ENCODE results near the gene CEMIP. TPM values are rescaled to one million over a fixed set of nuclear protein-coding genes. Genes with fewer than 3 reads are reported as not detected.

CEMIP gene
- total and polyA plus RNA-seq, 2 of the 8 experiments (the other 6 are each of a cell fraction or from before 2014, with no cell fraction given): 0.11 to 0.60 TPM

- Histone ChIP-seq H3K56ac (replicated peaks; ENCODE audit: insufficient read length, low read depth, low read length) (no peak overlapping the region), H3K9me3 (ENCODE audit: insufficient read depth in 2 of 2, low read depth in 1 of 2, low read length in 1 of 2) (no peaks in the 10 kb centered on the region), H3K18ac (ENCODE audit: extremely low read depth, low read length) (no peak overlapping the region), H3K4me2 (ENCODE audit: insufficient read depth in 1 of 2, low read depth in 2 of 2, low read length in 2 of 2) (no peak overlapping the region), H3K23me2 (ENCODE audit: low read depth, low read length) (no peaks in the 10 kb centered on the region; the same call in 1 of the 2 replicates), H2BK20ac (ENCODE audit: low read length) (no peak overlapping the region), H4K8ac (ENCODE audit: extremely low read depth, insufficient read depth, low read length) (no peak overlapping the region), H2BK12ac (ENCODE audit: low read depth, low read length) (no peak overlapping the region), H2BK15ac (ENCODE audit: low read length) (no peak overlapping the region), H3K14ac (ENCODE audit: insufficient read length) (no peak overlapping the region), H3K23ac (ENCODE audit: insufficient read length) (no peak overlapping the region), H3K79me2 (ENCODE audit: control insufficient read depth in 1 of 2, insufficient read depth in 2 of 2, low read length in 2 of 2) (no peaks in the 10 kb centered on the region), H4K5ac (ENCODE audit: insufficient read length, low read depth, low read length) (no peak overlapping the region), H3K4me3 (ENCODE audit: extremely low read depth in 1 of 4, insufficient read depth in 2 of 4, low read depth in 3 of 4, low read length in 4 of 4) (no peak overlapping the region), H2AFZ (ENCODE audit: low read length) (no peak overlapping the region), H3K4me1 (replicated peaks in 1 of 4; ENCODE audit: control insufficient read depth in 3 of 4, insufficient read depth in 4 of 4, low read length in 3 of 4) (peaks cover 0 to 3% (median 3%) of the 10 kb centered on the region in 4 experiments; a peak in 3 of 7 replicates), H4K20me1 (replicated peaks in 1 of 2; ENCODE audit: control insufficient read depth in 1 of 2, insufficient read depth in 2 of 2, low read length in 2 of 2) (no peaks in the 10 kb centered on the region), H4K91ac (replicated peaks; ENCODE audit: insufficient read length, low read length) (no peak overlapping the region), H2AK5ac (ENCODE audit: low read depth, low read length) (no peak overlapping the region), H2BK5ac (ENCODE audit: low read depth, low read length) (no peak overlapping the region), H3K27ac (ENCODE audit: low read depth, low read length) (no peak overlapping the region), H3K79me1 (ENCODE audit: low read depth, low read length) (no peaks in the 10 kb centered on the region), H3K4ac (replicated peaks; ENCODE audit: insufficient read length, low read depth, low read length) (no peak overlapping the region), H3K9ac (replicated peaks in 1 of 4; ENCODE audit: extremely low read depth in 1 of 4, low read depth in 3 of 4, low read length in 3 of 4) (no peak overlapping the region), H3K36me3 (ENCODE audit: control insufficient read depth in 2 of 4, insufficient read depth in 4 of 4, low read length in 3 of 4) (no peaks in the 10 kb centered on the region), H3K27me3 (replicated peaks in 1 of 4; ENCODE audit: control insufficient read depth in 3 of 4, extremely low read depth in 1 of 4, insufficient read depth in 3 of 4, low read length in 3 of 4) (peaks cover 0 to 2% (median 0%) of the 10 kb centered on the region in 4 experiments; a peak in 2 of 7 replicates), H2BK120ac (replicated peaks; ENCODE audit: low read depth, low read length) (no peak overlapping the region)
- 79% methylated on average over 5 of the region's 5 CpGs; no CpG with 5 or more reads in 1 of the 2 experiments for WGBS, 2 experiments (ENCODE audit: extremely low coverage in 1 of 2, insufficient coverage in 1 of 2, insufficient read length in 1 of 2, insufficient replicate concordance in 2 of 2, low coverage in 1 of 2, low lambda C conversion rate in 2 of 2, missing lambda C conversion rate in 1 of 2)
- CTCF ChIA-PET (ENCODE audit: partially characterized antibody): interaction anchor here (0.7 to 7.0 kb wide), 4 partner anchors 13 to 29 kb away, joined by 3 to 31 read pairs (median 4); partner anchors contain the start of gene CEMIP
- POLR2A ChIA-PET (ENCODE audit: partially characterized antibody): no interaction called here
- DNase-seq (ENCODE audit: low read depth in 1 of 2, low spot score in 2 of 2): no peak
- FAIRE-seq: no peak
- no peak for TF ChIP-seq RXRA (IDR thresholded peaks at IDR 0.05; ENCODE audit: insufficient read depth, low read depth, low read length)
- TF ChIP-seq ATF3 (IDR thresholded peaks at IDR 0.05; ENCODE audit: insufficient read depth, low read depth, low read length): no peak
- no peak for TF ChIP-seq BCL11A (IDR thresholded peaks at IDR 0.05; ENCODE audit: low read depth in 2 of 2, low read length in 2 of 2)
- no peak for TF ChIP-seq ASH2L (IDR thresholded peaks at IDR 0.05; ENCODE audit: low read length)
- TF ChIP-seq RAD21 (IDR thresholded peaks at IDR 0.05 in 1 of 2, conservative IDR thresholded peaks at IDR 0.05 in 1 of 2; ENCODE audit: low read depth in 2 of 2, low read length in 2 of 2): peak; percentile 5 to 20; a peak in 2 of 4 replicates
- TF ChIP-seq SUZ12 (IDR thresholded peaks at IDR 0.05; ENCODE audit: low read length): no peak
- peak in 1 of 3 experiments; percentile 13; a peak in 1 of 4 replicates for TF ChIP-seq CTCF (IDR thresholded peaks at IDR 0.05; ENCODE audit: control extremely low read depth in 1 of 3, insufficient read depth in 1 of 3, low read depth in 1 of 3, low read length in 3 of 3)
Measured at GRCh38 chr15:80800067-80800466, 20.9 kb downstream of the CEMIP start.
